CD4-positive, alpha-beta T cell (primary cell): ENCODE results near the gene TBATA. TPM values are rescaled to one million over a fixed set of nuclear protein-coding genes. Genes with fewer than 3 reads are reported as not detected.

Experiments used
- ATAC-seq: fragments of 200-7000 bp; cut with Tn5 transposase; one replicate; pipeline ENCODE4 v1.10.0; 2022; ENCODE audit warnings: mild to moderate bottlenecking; ENCODE audit not compliant: poor library complexity
- CTCF ChIA-PET: fragments of 350-600 bp; sonication (Branson Sonifier 250); formaldehyde crosslinking; loops from one replicate; lab custom pipeline; 2021; ENCODE audit warnings: antibody characterized with exemption, inconsistent platforms; lab: Charles Lee
- POLR2A ChIA-PET: fragments of 350-600 bp; sonication (Branson Sonifier 250); formaldehyde crosslinking; loops from one replicate; lab custom pipeline; 2021; ENCODE audit warnings: antibody characterized with exemption, inconsistent platforms; lab: Charles Lee
- DNase-seq, 14 experiments: peaks; one replicate each; pipeline ENCODE4 v3.0.0-alpha.2; 2013 to 2020; ENCODE audit warnings: mixed read lengths in 2 of 14
- H3K27ac ChIP-seq, 2 donors: one replicate each; pipeline versions ENCODE4 v1.5.1 to v1.7.0; 2013; ENCODE audit warnings: low read length in 2 of 2, low read depth in 1 of 2, mild to moderate bottlenecking in 1 of 2
- H3K27me3 ChIP-seq, 2 experiments: 1 replicate in 1 of 2; 2 replicates in 1 of 2; pipeline versions ENCODE4 v1.6.1 to v1.7.0; 2013; ENCODE audit warnings: low read length in 2 of 2, control low read depth in 1 of 2, mild to moderate bottlenecking in 1 of 2, moderate library complexity in 1 of 2; ENCODE audit not compliant: insufficient read depth in 2 of 2, control insufficient read depth in 1 of 2
- H3K36me3 ChIP-seq: one replicate; pipeline ENCODE4 v1.6.1; 2013; ENCODE audit warnings: low read length, control low read depth; ENCODE audit not compliant: insufficient read depth
- H3K4me1 ChIP-seq: one replicate; pipeline ENCODE4 v1.6.1; 2013; ENCODE audit warnings: low read length, control low read depth; ENCODE audit not compliant: insufficient read depth
- H3K4me3 ChIP-seq: one replicate; pipeline ENCODE4 v1.5.1; 2013; ENCODE audit warnings: mild to moderate bottlenecking, low read length, moderate library complexity
- H3K9me3 ChIP-seq, 2 experiments: 1 replicate in 1 of 2; 2 replicates in 1 of 2; pipeline versions ENCODE4 v1.6.1 to v1.7.0; 2013; ENCODE audit warnings: low read length in 2 of 2, mild to moderate bottlenecking in 2 of 2, control low read depth in 1 of 2, moderate library complexity in 1 of 2; ENCODE audit not compliant: control insufficient read depth in 1 of 2, insufficient read depth in 1 of 2
- H3K27ac Mint-ChIP-seq: one replicate; pipeline ENCODE4 v1.8.0; 2020; ENCODE audit warnings: mixed read lengths
- H3K27me3 Mint-ChIP-seq: one replicate; pipeline ENCODE4 v1.8.0; 2021; ENCODE audit warnings: mixed read lengths
- H3K36me3 Mint-ChIP-seq: one replicate; pipeline ENCODE4 v1.8.0; 2021; ENCODE audit warnings: low read depth, mixed read lengths
- H3K4me1 Mint-ChIP-seq: one replicate; pipeline ENCODE4 v1.8.0; 2021; ENCODE audit warnings: low read depth, mixed read lengths
- H3K4me3 Mint-ChIP-seq: one replicate; pipeline ENCODE4 v1.8.0; 2020; ENCODE audit warnings: mild to moderate bottlenecking, mixed read lengths
- H3K9me3 Mint-ChIP-seq: one replicate; pipeline ENCODE4 v1.8.0; 2020; ENCODE audit warnings: mixed read lengths
- intact Hi-C, 2 experiments: fragments of 100-400 bp; cut with DNase I in 1 of 2; cut with micrococcal nuclease in 1 of 2; formaldehyde crosslinking; loops; one replicate each; pipeline versions ENCODE4 v1.15.1 to v1.9.0; 2023 to 2025; cut with DNase I, micrococcal nuclease
- total RNA-seq, 174 experiments: library from RNA in 2 of 174; stranded (reverse) in 2 of 174; gene quantifications; one replicate each; pipeline ENCODE4 v1.2.3 and lab custom pipeline; 2021 to 2026
- TF ChIP-seq, protein P1 (sequence below): fragments of 200-600 bp; IDR thresholded peaks from one replicate; pipeline ENCODE4 v1.8.0; 2022; ENCODE audit warnings: antibody characterized with exemption, mild to moderate bottlenecking

The TBATA gene
- total RNA-seq, 2 experiments from 2014 or later: not detected

DNA sequence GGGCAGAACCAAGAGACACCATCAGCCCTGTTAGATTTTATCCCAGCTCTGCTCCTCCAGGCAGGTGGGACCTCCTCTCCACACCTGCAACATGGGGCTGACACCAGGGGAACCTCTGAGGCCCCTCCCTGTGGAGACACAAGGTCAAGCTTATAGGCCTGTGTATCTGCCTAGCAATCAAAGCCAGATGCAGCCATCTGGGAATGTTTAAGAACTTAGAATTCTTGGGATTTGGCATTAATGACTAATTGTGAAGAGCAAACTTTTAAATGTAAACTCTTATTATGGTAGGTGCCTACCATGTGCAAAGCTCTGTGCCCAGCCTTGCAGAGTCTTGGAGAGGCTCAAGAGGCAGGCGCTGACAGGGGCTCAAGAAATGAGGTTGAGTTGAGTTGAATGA lies 52.1 kb downstream of the TBATA start:
- Mint-ChIP-seq H3K27me3 (no peaks in the 10 kb centered on the region), H3K9me3 (no peaks in the 10 kb centered on the region), H3K27ac (no peak overlapping the region), H3K36me3 (no peaks in the 10 kb centered on the region), H3K4me3 (no peak overlapping the region), H3K4me1 (no peaks in the 10 kb centered on the region)
- Histone ChIP-seq H3K27me3 (no peaks in the 10 kb centered on the region), H3K36me3 (no peaks in the 10 kb centered on the region), H3K4me1 (no peaks in the 10 kb centered on the region), H3K9me3 (no peaks in the 10 kb centered on the region), H3K27ac (no peak overlapping the region), H3K4me3 (no peak overlapping the region)
- ATAC-seq (no peak), DNase-seq (no peak)
- ChIA-PET CTCF (no interaction called here), POLR2A (no interaction called here)
- TF ChIP-seq, protein P1, sequence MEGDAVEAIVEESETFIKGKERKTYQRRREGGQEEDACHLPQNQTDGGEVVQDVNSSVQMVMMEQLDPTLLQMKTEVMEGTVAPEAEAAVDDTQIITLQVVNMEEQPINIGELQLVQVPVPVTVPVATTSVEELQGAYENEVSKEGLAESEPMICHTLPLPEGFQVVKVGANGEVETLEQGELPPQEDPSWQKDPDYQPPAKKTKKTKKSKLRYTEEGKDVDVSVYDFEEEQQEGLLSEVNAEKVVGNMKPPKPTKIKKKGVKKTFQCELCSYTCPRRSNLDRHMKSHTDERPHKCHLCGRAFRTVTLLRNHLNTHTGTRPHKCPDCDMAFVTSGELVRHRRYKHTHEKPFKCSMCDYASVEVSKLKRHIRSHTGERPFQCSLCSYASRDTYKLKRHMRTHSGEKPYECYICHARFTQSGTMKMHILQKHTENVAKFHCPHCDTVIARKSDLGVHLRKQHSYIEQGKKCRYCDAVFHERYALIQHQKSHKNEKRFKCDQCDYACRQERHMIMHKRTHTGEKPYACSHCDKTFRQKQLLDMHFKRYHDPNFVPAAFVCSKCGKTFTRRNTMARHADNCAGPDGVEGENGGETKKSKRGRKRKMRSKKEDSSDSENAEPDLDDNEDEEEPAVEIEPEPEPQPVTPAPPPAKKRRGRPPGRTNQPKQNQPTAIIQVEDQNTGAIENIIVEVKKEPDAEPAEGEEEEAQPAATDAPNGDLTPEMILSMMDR: no peak
- intact Hi-C loops: no loop called here

DNA sequence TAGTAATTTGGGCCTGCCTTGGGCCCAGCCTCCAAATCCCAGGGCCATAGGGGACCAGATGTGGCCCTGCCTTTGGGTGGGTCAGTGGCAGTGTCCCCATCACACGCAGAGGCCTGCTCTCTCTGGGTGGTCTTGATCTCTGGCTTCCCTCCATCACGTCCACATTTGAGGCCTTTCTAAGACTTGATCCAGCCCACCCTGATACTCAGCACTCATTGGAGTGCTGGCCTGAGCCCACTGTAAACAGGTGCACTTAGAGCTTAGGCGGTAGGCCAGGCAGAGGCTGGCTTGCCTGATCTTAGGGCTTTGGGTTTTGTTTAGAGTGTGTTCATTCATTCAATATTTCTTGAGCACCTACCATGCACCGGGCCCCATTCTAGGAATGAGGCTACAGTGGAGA lies 52.6 kb downstream of the TBATA start:
- Histone ChIP-seq H3K27me3 (no peaks in the 10 kb centered on the region), H3K4me3 (no peak overlapping the region), H3K4me1 (no peaks in the 10 kb centered on the region), H3K9me3 (no peaks in the 10 kb centered on the region), H3K27ac (no peak overlapping the region), H3K36me3 (no peaks in the 10 kb centered on the region)
- Mint-ChIP-seq H3K4me3 (no peak overlapping the region), H3K27ac (no peak overlapping the region), H3K4me1 (no peaks in the 10 kb centered on the region), H3K36me3 (no peaks in the 10 kb centered on the region), H3K27me3 (no peaks in the 10 kb centered on the region), H3K9me3 (no peaks in the 10 kb centered on the region)
- intact Hi-C loops: no loop called here
- CTCF ChIA-PET: no interaction called here
- POLR2A ChIA-PET: no interaction called here
- ATAC-seq (no peak), DNase-seq (no peak)
- TF ChIP-seq, protein P1: no peak

DNA sequence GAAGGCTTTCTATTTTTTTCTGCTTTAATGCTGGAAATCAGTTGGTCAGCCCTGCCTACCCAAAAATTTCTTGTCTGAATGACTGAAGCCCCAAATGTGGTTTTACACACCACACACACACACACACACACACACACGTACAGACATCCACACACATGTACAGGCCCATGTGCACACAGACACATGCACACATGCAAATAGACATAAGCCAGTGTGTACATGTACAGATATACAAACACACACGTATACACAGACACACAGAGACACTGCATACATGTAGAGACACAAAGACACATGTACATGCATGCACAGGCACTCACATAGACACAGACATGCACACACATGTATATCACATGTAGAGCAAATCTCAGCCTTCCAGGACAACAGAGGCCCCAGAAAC lies 54.2 kb downstream of the TBATA start:
- TF ChIP-seq, protein P1: no peak
- no peak overlapping the region for H3K27ac Mint-ChIP-seq
- no peaks in the 10 kb centered on the region for H3K36me3 Mint-ChIP-seq
- DNase-seq (no peak), ATAC-seq (no peak)
- H3K4me1 ChIP-seq: no peaks in the 10 kb centered on the region
- H3K27ac ChIP-seq: no peak overlapping the region
- ChIA-PET CTCF (no interaction called here), POLR2A (no interaction called here)
- H3K4me3 Mint-ChIP-seq: no peak overlapping the region
- no peaks in the 10 kb centered on the region for H3K9me3 Mint-ChIP-seq
- H3K4me3 ChIP-seq: no peak overlapping the region
- H3K9me3 ChIP-seq: no peaks in the 10 kb centered on the region
- no peaks in the 10 kb centered on the region for H3K27me3 Mint-ChIP-seq
- H3K4me1 Mint-ChIP-seq: no peaks in the 10 kb centered on the region
- no peaks in the 10 kb centered on the region for H3K36me3 ChIP-seq
- intact Hi-C loops: no loop called here
- no peaks in the 10 kb centered on the region for H3K27me3 ChIP-seq
